Gastrocnemius medialis (tissue), 4 donors: ENCODE results near the gene BANF2. TPM values are rescaled to one million over a fixed set of nuclear protein-coding genes. Genes with fewer than 3 reads are reported as not detected.

Source experiments
- ATAC-seq, 2 donors: fragments of 150-250 bp; one replicate each; pipeline ENCODE4 v1.9.1; 2016
- DNase-seq, 2 donors: peaks; one replicate each; pipeline ENCODE4 v3.0.0-alpha.2; 2019
- H3K27ac ChIP-seq, 4 donors: fragments of 200-600 bp; sonication (generic); 1 replicate in 1 of 4; 2 replicates in 3 of 4; pipeline ENCODE4 v1.5.1; 2016 to 2018; ENCODE audit warnings: mild to moderate bottlenecking in 2 of 4, moderate library complexity in 1 of 4
- H3K27me3 ChIP-seq, 3 donors: fragments of 200-600 bp; sonication (generic) in 2 of 3; 1 replicate in 1 of 3; 2 replicates in 2 of 3; pipeline versions ENCODE4 v1.5.1 to v1.6.0; 2016 to 2019; ENCODE audit warnings: mild to moderate bottlenecking in 1 of 3, moderate library complexity in 1 of 3
- H3K36me3 ChIP-seq, 2 donors: fragments of 200-600 bp; sonication (generic) in 1 of 2; one replicate each; pipeline ENCODE4 v1.5.1; 2017 to 2018
- H3K4me1 ChIP-seq, 2 donors: fragments of 200-600 bp; sonication (generic) in 1 of 2; one replicate each; pipeline ENCODE4 v1.5.1; 2016 to 2017; ENCODE audit warnings: mild to moderate bottlenecking in 2 of 2
- H3K4me3 ChIP-seq, 4 donors: fragments of 200-600 bp; sonication (generic) in 3 of 4; 1 replicate in 1 of 4; 2 replicates in 3 of 4; pipeline ENCODE4 v1.5.1; 2016 to 2019; ENCODE audit warnings: mild to moderate bottlenecking in 2 of 4
- H3K9me3 ChIP-seq, 3 donors: fragments of 200-600 bp; sonication (generic) in 2 of 3; 1 replicate in 1 of 3; 2 replicates in 2 of 3; pipeline ENCODE4 v1.5.1; 2016 to 2019
- CTCF ChIP-seq, 5 experiments: fragments of 450-650 bp in 3 of 5; fragments of 200-600 bp in 2 of 5; sonication (generic) in 2 of 5; IDR thresholded peaks in 4 of 5; conservative IDR thresholded peaks in 1 of 5; 1 replicate in 4 of 5; 2 replicates in 1 of 5; pipeline ENCODE4 v1.5.1; 2016 to 2019; ENCODE audit warnings: antibody characterized with exemption in 5 of 5, mild to moderate bottlenecking in 3 of 5, moderate library complexity in 3 of 5
- POLR2A ChIP-seq, 2 donors: fragments of 450-650 bp; IDR thresholded peaks; one replicate each; pipeline ENCODE4 v1.6.1; 2017; ENCODE audit warnings: antibody characterized with exemption in 2 of 2, mild to moderate bottlenecking in 2 of 2, moderate library complexity in 2 of 2
- in situ Hi-C, 4 donors: fragments of 200-750 bp; cut with MboI; loops; one replicate each; pipeline versions ENCODE4 v1.15.0 to v1.8.0; 2017; ENCODE audit warnings: low sequenced_read_pairs in 4 of 4
- intact Hi-C: fragments of 100-400 bp; cut with DNase I; formaldehyde crosslinking; loops from one replicate; pipeline ENCODE4 v1.15.1; 2023; ENCODE audit warnings: low total_unique reads
- total RNA-seq, 4 donors: library from RNA; depleted of rRNA; stranded (reverse); fragments of >200 nt; gene quantifications; one replicate each; pipeline versions ENCODE4 v1.1.0 to v1.2.3, GENCODE V29; 2016

Gene BANF2
- total RNA-seq, 4 donors from 2014 or later = not detected

- no peak for ATAC-seq
- DNase-seq = no peak
- in situ Hi-C loops = no loop called here
- H3K9me3 ChIP-seq = no peaks in the 10 kb centered on the region
- H3K4me1 ChIP-seq = no peaks in the 10 kb centered on the region
- H3K36me3 ChIP-seq = no peaks in the 10 kb centered on the region
- no peak overlapping the region for H3K4me3 ChIP-seq
- intact Hi-C loops = no loop called here
- TF ChIP-seq POLR2A (IDR thresholded peaks at IDR 0.05) = no peak
- TF ChIP-seq CTCF (IDR thresholded peaks at IDR 0.05 in 4 of 5, conservative IDR thresholded peaks at IDR 0.05 in 1 of 5) = no peak
- no peaks in the 10 kb centered on the region for H3K27me3 ChIP-seq
- no peak overlapping the region for H3K27ac ChIP-seq
These were observed 9.9 kb downstream of the BANF2 start for GRCh38 chr20:17709361-17710293.

- intact Hi-C loops = no loop called here
- no peak for DNase-seq
- H3K4me1 ChIP-seq = no peaks in the 10 kb centered on the region
- H3K9me3 ChIP-seq = no peaks in the 10 kb centered on the region
- no peaks in the 10 kb centered on the region for H3K36me3 ChIP-seq
- in situ Hi-C loops = no loop called here
- no peak for TF ChIP-seq CTCF (IDR thresholded peaks at IDR 0.05 in 4 of 5, conservative IDR thresholded peaks at IDR 0.05 in 1 of 5)
- H3K27ac ChIP-seq = no peak overlapping the region
- ATAC-seq = no peak
- H3K27me3 ChIP-seq = no peaks in the 10 kb centered on the region
- no peak overlapping the region for H3K4me3 ChIP-seq
These were observed 10.9 kb downstream of the BANF2 start for GRCh38 chr20:17710379-17711266.

GRCh38 chr20:17711267-17711627 is 11.5 kb downstream of the BANF2 start:
- intact Hi-C loops = no loop called here
- no peaks in the 10 kb centered on the region for H3K27me3 ChIP-seq
- DNase-seq (no peak), ATAC-seq (no peak)
- H3K4me1 ChIP-seq = no peaks in the 10 kb centered on the region
- no peak overlapping the region for H3K4me3 ChIP-seq
- no peaks in the 10 kb centered on the region for H3K36me3 ChIP-seq
- no peak for TF ChIP-seq CTCF (IDR thresholded peaks at IDR 0.05 in 4 of 5, conservative IDR thresholded peaks at IDR 0.05 in 1 of 5)
- no peak for TF ChIP-seq POLR2A (IDR thresholded peaks at IDR 0.05)
- no peak overlapping the region for H3K27ac ChIP-seq
- in situ Hi-C loops = no loop called here
- H3K9me3 ChIP-seq = no peaks in the 10 kb centered on the region

GRCh38 chr20:17712201-17712600 is 12.4 kb downstream of the BANF2 start:
- no peaks in the 10 kb centered on the region for H3K9me3 ChIP-seq
- in situ Hi-C loops = no loop called here
- no peaks in the 10 kb centered on the region for H3K36me3 ChIP-seq
- H3K27ac ChIP-seq = no peak overlapping the region
- TF ChIP-seq CTCF (IDR thresholded peaks at IDR 0.05 in 4 of 5, conservative IDR thresholded peaks at IDR 0.05 in 1 of 5) (no peak), POLR2A (IDR thresholded peaks at IDR 0.05) (no peak)
- H3K4me3 ChIP-seq = no peak overlapping the region
- ATAC-seq (no peak), DNase-seq (no peak)
- no peaks in the 10 kb centered on the region for H3K27me3 ChIP-seq
- intact Hi-C loops = no loop called here
- H3K4me1 ChIP-seq = no peaks in the 10 kb centered on the region
